ENCODE results near the gene SIAH3.

SIAH3 gene

DNA sequence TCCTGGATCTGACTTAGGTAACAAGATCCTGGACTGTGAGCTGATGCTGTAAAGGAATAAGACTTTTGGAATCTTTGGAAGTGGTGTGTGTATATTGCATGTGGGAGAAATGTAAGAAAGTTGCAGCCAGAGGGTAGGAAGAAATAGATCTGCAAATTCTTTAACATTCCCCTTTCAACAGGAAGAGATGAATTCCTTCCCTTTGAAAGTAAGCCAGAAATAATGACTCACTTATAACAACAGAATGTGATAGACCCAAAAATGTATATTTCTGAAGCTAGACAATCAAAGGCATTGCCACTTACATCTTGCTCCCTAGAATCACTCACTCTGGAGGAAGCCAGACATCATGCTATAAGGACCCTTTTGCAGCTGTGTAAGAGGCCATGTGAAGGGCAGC, 9.8 kb upstream of the SIAH3 start:
- FAIRE-seq: no peak

DNA sequence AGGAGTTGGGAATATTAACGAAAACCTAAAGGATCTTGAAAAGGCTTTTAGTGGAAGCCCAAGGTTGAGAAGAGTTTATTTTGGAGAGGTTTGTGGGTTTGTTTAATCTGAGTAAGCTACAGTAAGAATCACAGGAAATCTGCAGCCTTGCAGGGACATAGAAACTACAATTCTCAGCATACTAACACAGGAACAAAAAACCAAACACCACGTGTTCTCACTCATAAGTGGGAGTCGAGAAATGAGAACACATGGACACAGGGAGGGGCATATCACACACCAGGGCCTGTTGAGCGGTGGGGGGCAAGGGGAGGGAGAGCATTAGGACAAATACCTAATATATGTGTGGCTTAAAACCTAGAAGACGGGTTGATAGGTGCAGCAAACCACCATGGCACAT, 8.7 kb upstream of the SIAH3 start:
- no peak for FAIRE-seq

DNA sequence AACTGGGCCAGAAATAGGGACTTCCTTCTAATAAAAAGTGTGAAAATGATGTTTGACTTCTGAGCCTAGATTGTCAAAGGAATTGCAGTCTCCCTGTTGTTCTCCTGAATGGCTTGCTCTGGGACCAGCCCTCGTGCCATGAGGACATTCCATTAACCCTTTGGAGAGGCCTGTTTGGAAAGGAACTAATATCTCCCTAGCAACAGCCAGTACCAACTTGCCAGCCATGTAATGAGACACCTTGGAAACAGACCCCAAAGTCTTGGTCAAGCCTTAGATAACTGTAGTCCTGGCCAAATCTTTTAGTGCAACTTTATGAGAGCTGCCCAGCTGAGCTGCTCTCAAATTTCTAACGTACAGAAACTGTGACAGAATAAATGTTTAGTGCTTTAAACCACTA, 8.2 kb upstream of the SIAH3 start:
- no peak for FAIRE-seq

DNA sequence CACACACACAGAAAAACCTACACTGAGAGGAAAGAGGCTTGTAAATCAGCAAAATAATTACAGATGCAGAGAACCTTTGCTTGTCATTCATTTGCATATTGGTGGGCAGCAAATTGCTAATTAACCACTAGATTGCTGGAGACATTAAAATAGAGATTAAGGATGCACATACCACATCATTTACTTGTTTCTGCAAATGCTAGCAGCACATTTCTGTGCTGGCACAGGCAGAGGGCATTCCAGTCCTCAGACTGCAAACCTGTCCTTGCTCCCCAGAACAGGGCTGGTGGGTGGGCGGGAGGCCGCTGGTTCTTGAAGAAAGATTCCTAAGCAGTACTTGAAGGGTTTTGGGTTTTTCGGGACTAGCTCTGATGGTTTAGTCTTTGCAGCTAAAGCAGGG, 941 bp upstream of the SIAH3 start:
- FAIRE-seq: no peak

DNA sequence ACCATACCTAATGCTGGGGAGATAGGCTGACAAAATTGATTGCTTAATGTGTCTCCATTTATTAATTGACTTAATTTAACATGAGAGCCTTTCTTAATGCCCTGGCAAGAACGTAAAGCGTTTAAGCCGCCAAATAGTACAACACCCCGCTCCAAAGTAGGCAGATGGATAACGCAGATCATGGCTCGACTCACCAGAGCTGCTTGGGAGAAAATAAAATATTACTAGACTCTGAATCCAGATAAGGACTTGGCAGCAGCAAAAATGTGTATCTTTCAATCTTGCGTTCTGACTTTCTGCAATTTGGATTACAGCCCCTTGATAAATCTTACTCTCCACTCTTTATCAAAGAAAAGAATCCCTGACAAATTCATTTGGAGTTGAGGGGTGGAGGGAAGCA, 403 bp upstream of the SIAH3 start:
- no peak for FAIRE-seq

DNA sequence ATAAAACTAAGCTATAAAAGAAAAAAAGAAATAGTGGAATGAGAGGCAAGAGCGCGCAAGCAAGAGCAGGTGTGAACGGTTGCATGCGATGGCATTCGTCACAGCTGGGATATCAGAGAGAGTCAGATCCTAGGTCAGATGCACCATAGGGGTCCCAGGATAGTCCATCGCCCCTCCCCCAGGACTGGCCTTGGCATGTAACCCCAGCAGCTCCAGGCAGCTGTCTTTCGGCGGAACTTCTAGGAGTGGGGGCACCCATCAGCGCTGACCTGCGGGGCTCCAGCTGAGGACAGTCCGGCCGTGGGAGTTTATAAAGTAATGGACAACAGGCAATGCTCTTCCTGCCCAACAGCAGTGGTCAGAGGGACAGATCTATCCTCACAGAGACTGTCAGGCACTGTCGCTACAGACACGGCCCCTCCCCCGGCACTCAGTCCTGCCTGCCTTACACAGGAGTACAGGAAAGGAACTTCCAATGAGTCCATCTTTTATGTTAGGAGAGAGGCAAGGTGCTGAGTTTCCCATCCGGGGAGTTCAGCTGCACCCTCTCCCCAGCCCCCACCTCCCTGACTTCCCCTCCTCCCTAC, 1.4 kb downstream of the SIAH3 start:
- no peak for FAIRE-seq

DNA sequence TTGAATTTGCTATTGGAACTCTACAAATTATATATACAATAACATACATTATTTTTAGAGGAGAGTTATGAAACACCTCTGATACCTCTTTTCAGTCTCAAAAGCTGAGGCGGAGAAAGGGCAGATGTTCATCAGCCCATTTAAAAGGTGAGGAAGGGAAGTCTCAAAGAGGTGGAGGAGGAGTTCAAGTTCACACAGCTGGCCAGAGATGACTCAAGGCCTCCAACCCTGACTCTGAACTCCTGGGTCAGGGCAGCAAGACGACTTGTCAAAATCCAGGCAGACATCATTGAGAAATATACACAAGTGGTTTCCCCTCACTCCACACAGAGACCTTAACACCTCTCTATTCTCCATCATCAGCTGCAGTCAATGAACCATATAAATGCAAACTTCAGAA, 2.1 kb downstream of the SIAH3 start:
- no peak for FAIRE-seq

DNA sequence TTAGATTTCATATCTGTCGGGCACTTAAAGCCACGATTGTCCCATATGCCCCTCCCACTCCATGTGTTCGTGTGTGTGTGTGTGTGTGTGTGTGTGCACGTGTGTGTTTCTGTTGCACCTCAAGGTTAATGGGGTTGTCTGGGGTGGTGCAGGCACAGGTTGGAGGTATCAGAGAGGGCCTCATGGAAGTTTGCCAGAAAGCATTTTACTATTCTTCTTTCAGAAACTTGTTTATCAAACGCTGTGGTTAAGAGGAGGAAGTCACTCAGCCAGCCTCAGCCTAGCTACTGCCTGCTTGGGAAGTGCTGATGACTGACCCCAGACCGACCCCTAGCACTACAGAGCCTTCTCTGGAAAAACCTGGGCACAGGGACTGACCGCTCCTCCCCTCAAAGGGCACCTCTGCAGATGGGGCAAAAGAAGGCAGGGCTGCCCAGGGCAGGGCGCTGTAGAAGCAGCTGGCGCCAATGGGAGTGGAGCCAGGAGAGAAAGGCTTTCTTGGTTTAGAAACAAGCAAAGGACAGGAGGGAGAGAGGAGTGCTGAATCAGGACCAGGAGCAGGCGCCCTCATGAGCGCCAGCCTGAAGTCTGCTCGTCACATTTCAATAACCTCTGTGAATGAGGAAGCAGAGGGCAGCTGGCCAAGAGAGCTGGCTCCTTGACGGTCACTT, 3.9 kb downstream of the SIAH3 start:
- no peak for FAIRE-seq

DNA sequence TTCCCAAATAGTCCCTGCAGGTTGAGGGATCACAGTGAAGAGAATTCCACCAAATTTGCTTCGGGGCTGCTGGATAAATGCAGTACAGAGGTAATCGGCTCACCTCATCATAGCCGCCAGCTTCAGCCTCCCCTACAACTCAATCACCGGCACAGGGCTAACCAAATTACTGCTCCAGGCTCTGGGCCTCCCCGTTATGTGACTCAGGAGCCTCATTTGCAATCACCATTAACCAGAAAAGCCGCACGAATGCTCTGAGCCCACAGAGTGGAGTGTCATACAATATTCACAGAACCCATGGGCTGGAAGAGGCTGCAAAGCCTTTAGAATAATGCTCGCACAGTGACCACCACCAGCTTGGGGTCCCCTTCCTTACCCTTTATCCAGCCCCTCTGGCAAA, 4.9 kb downstream of the SIAH3 start:
- no peak for FAIRE-seq

DNA sequence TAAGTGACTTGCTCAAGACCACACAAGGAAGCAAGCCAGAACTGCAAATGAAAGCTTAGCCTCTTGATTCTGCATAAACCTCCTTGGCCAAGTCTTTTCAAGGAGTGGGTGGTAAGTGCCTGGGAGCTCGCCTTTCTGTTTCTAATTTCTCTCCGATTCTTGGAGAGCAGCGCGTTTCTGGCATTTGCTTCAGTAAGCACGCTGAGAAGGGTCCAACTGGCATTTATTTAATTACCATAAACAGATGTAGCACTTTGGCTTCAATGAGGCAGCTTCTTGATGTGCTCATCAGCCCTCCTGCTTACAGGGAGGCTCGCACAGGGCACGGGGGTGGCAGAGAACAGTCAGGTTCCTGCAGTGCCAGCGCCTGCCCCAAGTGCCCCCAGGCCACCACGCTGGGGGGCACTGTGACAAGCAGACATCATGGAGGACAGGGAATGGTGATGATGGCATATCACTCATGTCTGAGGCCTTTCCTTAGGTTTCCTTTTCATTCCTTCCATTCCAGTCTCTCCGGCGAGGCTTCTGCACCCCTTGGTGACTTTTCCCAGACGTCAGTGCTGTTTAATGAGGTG, 13.3 kb downstream of the SIAH3 start:
- FAIRE-seq: no peak

DNA sequence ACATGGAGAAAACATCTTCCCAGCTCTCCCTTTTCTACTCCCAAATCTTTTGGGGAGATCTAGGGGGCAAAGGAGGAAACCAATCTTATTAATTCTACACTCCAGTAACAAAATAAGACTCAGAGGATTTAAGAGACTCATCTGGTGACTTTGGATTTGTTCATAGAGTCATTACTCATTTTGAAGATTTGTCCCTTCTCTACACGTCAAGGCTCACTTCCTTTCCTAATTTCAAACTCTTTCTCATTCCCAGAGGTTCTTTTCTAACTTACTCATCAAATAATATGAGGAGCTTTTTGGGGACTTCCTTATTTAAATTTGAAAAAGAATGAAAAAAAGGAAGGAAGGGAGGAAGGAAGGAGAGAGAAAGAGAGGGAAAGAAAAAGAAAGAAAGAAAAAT, 14.4 kb downstream of the SIAH3 start:
- FAIRE-seq: no peak

DNA sequence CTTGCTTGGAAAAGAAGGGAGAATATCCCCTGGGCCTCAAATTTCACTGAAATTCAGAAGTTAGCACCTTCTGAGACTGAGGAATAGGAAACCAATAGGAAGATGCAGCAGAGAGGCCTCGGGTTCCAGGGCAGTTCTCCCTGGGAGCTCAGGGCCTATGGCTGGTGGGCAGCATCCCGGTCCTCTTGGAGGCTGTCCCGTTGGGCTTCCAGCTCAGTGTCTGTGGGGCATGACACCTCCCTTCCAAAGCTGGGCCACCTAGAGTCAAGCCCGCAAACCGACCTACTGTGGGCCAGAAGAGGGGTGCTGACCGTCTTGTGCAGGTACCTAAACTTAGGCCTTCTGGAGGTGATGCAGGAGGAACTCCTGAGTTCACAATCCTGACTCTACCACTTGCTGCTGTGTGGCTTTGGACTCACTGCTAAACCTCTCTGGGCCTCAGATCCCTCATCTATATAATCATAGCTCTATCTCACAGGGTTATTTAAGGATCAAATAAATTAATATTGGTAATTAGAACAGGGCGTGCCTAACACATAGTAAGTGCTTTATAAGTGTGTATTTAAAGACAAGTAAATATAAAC, 17.1 kb downstream of the SIAH3 start:
- FAIRE-seq: no peak

DNA sequence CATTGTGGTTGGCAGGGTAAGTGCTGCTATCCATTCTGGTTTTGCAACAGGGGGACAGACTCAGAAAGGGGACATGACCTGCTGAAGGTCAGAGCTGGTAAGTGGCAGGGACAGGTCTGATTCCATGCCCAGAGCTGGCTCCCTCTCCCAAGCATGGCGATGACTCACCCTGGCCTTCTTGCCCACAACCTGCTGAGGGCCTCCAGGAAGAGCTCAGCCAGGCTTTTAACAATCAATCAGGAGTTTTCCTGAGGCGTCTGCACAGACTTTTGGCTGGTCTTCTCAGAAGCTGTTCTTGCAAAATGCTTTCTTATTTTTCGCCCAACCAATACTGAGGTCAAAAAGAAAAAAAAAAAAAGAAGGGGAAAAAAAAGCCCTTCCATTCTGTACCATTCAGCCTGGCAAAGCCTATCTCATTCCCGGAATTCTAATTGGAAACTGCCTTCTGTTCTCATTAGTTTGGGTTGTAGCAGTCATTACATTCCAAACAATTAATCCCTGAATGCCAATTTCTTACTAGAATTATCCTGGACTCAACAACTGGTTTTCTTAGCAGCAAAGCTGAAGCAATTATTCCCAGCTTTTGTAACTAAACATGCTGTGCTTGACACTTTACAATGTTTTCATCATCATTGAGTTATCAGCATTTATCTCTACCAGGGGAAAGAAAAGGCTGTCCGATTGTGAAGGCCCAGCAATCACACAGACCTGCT, 17.7 kb downstream of the SIAH3 start:
- FAIRE-seq: no peak

DNA sequence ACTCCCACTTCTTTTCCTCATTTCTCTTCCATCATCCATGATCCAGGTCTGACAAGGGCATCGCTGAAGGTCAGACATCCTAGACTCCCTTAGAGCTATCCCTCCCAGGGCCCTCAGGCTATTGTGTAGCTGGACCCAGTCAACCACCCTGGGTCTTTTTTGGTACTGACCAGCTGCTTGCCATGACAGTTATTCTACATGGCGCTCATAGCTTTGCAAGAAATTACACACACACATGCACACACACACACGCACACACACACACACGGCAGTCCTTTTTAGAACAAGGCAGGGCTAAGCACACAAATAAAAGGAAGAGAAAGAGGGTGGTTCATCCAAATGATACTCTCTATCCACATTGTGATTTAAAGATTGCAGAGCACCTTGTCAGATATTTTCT, 18.3 kb downstream of the SIAH3 start:
- no peak for FAIRE-seq

DNA sequence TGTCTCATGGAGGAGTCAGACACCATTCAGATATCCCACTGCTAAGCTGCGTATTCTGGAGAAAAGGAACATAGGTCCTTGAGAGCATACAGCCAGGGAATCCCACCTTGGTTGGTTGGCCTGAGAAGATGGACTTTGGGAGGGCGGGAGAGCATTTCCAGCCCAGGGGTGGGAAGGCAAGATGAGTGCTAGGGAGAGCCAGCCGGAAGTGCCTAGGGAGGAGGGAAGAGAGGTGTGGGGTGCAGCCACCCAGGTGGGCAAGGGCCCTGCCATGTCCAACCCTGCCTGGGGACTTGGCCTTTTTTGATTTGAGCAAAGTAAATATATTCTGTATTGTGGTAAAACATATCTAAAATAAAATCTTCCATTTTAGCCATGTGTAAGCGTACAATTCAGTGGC, 19.7 kb downstream of the SIAH3 start:
- no peak for FAIRE-seq

DNA sequence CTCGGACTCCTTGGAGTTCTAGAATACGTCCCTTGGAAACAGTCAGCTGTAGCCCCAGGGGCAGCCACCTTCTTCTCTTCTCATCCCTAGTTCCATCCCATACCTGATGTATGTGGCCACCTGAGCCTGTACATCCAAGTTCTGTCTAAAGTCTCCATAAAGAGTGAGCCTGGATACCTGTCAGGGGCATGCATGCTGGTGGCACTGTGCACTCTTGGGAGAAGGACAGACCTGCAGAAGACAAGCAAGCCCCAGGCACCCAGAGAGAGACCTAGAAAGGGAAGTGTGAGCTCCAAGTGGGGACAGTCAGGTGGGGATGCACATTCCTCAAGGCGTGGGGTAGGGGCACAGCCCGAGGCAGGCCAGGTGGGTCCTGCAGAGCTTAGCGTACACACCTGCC, 21.4 kb downstream of the SIAH3 start:
- no peak for FAIRE-seq

DNA sequence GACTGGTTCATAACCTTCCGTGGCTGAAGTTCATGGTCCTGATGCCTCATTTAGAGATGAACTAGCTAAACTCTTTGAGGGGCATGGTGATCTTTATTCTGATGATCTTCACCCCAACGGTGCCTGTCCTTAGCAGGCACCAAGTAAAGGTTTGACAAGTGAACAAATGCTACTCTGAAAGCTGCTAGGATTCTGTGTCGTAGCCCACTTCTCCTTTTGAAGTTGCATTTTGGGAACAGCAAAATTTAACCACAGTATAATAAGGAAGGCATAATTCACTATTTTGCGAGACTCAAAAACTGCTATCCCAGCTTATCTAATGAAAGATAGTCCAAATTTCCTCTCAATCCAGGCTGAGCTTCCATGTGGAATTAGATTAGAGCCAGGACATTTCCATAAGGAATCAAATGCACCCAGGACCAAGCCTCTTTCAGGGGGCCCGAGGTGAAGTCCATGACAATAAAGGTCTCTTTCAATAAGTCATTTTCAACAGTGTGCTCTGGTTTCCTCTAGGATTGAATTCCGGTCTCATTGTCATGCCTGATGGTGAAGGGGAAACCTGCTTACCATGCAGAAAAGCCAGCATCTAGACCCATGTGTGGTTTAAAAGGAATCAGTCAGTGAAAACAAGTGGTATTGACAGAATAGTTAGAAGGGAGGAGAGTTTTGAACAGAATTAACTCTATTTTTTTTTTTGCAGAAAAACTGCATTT, 23.1 kb downstream of the SIAH3 start:
- no peak for FAIRE-seq

DNA sequence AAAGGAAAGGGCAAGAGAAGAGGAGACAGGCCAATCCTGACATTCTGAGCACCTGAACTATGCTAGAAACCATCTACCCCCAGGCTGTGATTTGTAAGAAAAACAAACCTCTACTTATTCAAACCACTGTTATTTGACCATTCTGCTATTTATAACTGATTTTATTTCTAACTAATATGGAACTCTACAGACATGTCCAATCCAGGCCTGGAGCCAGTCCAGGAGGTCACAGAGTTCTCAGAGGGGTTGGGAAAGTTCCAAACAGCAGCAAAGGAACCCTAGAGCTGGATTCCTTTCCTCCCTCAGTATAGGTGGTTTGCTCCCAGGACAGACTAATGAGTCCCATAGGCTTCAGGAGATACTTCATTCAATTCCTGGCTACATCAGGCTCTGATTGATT, 24.2 kb downstream of the SIAH3 start:
- FAIRE-seq: no peak

DNA sequence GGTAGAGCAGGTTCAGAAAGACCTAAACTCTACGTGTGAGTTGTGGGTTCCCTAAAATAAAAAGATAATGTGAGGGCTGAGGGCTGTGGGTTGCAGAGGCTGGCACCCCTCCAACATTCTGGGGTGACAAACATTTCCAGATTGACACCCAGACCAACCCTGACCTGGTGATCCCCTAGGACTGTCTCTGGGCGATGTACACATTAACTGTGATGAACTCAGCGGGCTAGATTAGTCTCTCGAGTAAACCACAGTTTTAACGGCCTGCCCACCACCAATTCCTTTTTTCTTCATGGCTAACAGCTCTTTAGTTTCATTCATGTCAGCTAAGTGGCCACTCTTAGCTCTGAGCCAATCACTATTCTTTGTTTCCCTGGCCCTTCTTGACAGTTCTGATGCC, 24.8 kb downstream of the SIAH3 start:
- no peak for FAIRE-seq

DNA sequence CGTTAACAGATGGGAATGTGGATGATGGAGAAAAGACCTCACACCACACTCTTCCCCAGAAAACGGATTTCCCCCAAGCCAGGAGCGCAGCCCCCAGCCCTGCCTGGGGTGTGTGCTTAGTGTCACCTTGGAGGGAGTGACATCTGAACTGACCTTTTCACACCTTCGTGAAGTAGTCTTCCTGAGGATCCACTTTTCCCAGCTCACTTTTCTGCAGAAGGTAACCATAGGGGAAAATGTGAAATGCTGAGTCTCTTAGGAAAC, 26.2 kb downstream of the SIAH3 start:
- no peak for FAIRE-seq

DNA sequence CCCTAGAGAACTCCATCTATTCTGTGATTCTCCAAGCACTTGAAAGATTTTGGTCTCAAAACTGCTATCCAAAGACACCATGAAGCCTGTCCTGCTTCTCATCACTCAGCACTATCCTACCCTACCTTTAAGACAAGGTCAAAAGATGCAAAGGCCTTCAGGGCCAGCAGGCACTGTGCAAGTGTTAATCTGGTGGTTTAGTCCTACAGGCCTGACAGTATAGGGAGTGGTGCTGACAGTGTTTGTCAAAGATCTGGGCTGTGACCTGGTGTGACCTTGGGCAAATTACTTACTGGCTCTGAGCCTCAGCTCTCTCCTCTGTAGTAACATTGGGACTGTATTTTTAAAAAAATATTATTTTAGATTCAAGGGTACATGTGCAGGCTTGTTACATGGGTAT, 28.0 kb downstream of the SIAH3 start:
- no peak for FAIRE-seq

DNA sequence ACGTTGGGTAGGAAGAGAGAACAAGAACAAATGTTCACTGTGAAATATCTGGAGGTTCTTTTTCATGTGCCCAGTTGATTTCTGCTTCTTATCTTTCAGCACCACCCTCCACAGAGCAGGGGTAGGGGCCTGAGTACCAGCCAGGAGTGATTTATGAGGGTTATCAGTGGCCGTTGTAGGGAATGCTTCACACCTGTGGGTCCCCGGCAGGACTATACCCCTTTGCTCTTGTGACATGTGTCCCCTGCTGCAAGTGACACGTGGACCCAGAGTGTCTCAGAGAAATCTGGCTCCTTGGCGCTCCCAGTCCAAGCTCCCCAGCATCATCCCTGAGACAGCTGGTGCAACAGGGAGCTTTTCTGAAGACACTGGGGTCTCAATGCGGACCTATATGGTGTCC, 29.7 kb downstream of the SIAH3 start:
- no peak for FAIRE-seq

DNA sequence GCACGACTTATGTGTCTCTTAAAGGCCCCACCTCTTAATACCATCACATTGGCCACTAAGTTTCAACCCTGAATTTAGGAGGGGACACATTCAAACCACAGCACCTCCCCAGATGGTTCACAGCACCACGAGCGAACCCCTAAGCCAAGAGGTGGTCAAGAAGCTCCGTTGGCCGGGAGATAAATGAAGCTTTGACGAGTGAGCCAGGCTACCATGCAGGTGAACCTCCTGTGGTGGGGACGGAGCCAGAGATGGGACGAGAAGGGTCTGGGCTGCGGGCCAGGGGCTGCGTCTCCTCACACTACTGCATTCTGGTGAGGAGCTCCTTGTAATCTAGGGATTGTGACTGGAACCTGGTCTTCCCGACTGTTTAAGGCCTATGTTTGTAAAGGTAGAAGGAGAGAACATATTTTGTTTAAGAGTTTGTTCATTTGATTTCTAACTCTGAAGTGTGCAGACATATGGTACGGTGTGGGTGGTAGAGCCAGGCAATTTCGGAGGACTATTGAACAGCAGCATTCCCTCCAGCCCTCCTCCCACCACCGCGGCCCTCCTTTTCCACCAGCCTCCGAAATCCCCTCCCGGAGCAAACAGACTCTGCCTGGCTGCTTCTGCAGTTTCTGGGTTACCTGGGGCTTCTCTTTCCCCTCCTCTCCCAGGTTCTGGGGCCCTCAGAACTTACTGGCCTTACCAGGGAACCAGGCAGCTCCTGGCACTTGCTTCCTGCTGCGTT, 31.3 kb downstream of the SIAH3 start:
- no peak for FAIRE-seq

Data from colon (tissue), 2 donors.